Measurements from ENCODE around the gene RPL29.

Gene RPL29

DNA sequence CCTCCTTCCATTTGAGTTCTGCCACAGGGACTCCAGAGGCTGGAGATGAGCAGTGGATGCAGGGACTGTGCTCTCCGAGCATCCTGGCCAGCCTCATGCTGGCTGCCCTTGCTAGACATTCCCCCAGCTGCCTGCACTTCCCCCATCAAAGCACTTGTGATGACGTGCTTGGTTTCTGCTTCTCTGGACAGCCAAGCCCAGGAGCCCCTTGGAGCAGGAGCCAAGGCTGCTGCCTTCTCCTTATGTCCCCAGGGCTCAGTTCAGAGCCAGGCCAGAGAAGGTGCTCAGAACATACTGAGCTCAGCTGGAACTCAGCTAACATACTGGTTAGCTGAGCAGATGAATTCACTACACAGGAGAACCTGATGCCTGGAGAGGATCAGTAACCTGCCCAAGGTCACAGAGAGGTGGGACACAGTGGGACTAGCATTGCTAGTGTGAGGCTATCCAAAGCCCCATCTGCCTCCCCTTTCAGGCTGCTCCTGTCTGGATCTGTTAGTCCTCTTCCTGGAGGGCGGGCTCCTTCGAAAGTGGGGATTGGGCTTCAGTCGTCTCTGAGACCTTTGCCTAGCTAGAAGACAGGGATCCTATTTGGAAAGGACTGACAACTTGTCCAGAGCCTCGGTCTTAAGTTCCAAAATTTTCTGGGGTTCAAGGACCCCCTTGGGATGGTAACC is 32.7 kb downstream of the RPL29 start:
- DNase-seq (ENCODE audit: low read depth) = no peak

DNA sequence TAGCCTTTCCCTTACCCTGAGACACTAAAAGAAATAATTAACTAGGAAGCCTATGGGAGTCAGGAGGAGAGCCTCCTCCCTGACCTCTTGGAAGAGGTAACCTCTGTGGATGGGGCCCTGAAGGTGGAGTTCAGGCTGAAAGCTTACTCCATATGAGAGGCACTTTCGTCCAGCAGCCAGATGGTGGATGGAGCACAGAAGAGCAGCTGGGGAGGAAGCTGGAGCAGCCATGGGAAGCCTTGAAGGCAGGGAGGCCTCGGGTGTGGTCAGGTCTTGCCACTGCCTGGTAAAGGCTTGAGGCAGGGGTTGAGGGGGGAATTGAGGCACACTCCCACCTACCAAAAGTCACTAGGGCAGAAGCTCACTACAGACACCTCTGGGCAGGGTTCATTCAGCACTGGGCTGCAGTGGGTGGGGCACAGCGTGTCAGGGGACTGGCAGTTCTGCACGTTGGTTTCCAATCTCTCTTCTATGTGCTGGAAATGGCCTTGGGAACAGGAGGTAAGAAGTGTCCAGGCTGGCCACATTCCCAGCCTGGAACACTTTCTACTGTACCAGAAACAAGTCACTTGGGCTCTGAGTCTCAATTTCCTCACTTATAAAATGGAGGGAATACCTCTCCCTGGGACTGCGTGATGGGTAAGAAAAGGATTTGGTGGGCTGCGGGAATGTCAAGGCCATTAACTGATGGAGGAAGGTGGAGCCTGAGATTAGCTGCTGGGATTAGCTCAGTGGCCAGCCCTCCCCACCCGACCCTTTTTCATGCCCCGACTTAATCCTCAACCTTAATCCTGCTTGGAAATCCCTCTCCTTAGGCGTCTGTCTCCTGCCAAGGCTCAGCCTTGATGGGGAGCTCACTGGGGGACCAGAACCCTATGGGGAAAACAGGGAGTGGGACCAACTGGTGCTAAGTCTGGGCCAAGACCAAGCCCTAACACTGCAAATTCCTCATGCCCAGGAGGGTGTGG is 33.8 kb downstream of the RPL29 start:
- DNase-seq (ENCODE audit: low read depth) = no peak

DNA sequence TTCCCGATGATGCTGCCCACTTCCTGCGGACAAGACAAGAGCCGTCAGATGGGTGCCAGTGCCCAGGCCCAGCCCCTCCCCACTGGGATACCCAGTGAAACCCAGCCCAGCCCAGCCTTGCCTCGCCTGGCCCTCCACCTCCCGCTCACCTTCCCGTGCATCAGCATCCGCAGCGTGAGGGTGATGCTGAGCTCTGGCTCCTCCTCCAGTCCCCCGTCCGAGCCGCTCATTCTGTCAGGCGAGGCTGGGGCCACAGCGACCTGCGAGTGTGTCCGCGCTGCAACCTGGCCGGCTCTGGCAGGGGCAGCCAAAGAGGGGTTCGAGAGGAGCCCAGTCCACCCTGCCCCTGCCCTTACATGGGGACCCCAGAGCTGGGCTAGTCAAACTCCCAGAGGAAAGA is 34.7 kb downstream of the RPL29 start:
- no peak for DNase-seq (ENCODE audit: low read depth)

DNA sequence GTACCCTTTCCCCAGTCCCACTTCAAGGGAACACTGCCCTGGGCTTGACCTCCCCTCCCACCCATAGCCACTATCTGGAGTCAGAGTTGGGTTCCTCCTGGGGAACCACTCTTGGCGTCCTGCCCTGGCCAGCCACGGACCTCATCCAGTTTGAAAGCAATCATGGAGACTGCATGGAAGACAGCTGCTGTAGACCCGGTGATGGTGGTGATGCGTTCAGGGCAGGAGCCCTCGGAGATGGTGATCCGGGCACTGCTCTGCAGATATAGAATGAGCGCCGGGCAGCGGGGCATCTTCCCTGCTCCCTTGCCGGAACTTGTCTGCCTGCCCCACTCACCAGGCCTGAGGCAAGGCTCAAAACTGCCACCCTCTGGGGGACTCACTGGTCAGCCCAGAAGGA is 35.3 kb downstream of the RPL29 start:
- no peak for DNase-seq (ENCODE audit: low read depth)

DNA sequence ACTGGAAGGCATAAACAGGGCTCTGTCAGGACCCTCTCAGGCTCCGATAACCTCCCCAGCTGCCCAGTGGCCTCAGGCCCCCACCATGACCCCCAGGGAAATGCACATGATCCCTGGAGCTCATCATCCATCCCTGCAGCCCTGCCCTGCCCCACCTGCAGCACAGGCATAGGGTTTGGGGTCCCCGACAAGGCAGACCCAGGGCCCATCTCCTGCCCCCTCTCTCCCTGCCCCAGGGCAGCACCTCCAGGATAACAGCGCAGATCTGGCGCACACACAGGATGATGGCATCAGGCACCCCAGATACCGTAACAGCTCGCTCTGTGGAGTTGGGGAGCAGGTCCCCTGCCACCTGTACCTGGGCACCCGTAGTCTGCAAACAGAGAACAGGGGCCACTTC is 36.0 kb downstream of the RPL29 start:
- DNase-seq (ENCODE audit: low read depth) = no peak

DNA sequence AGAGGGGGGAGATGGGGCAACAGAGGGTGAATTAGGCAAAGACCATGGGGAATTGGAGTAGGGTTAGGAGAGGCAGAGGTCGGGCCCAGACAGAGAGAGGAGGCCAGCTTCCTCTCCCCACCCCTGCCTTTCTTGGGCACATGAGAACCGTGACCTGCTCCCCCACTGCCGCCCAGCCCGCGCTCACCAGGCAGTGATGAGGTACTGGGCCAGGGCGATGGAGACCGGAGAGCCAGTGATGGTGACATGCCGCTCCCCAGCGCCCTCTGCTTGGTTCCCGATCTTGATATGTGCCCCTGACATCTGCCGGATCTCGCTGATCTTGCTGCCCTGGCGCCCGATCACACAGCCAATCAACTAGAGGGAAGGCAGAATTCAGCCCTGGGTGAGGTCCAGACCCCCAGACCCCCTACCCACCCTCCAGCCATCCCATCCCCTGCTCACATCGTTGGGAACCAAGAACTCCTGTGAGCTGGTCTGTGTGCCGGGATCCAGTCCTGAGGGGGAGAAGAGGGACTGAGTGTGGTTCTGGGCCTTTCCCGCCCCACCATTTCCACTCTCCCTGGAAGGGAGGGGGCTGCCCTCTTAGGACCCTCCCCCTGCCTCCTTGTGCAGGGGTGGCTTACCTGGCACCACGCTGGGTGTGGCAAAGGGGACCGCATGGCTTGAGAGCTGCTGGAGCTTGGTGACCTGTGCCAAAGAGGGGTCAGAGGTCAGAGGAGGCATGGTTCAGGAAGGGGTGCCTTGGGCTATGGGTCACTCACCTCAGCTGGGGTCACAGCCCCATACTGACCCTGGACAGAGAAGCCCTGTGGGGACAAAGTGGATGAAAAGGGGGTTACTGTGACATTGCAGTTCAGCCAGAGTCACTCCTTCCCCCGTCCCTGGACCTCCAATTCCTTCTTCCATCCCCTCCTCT is 36.8 kb downstream of the RPL29 start:
- no peak for DNase-seq (ENCODE audit: low read depth)

DNA sequence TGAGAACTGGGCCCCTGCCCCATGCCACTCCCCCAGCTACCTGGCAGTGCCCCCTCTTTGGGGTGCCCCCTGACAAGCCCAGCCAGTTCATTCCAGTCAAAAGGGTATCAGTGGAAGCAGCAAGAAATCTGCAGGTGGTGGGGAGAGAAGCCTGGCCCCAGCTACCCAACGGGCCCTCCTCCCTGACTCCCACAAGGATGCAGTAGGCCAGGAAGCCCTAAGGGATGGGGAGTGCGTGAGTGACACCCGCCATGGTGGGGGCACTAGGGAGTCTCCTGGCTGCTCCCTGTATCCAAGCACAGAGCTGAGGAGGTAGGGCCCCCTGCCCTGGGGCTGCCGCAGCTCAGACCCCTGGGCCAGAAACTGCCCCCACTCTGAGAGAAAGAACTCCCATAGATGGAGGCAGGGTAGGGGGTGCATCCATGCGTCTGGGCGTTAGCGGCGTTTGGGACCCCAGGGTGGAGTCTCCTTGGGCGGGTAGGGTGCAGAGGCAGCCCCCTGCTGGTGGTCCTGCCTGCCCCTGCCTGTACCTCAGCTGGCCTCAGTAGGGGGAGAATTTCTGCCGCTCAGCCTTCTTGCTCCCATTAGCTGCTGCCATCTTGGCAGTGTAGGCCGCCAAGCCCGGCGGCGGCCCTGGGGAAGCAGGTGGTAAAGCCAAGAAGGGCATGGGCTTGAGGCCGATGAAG is 38.0 kb downstream of the RPL29 start:
- no peak for DNase-seq (ENCODE audit: low read depth)

DNA sequence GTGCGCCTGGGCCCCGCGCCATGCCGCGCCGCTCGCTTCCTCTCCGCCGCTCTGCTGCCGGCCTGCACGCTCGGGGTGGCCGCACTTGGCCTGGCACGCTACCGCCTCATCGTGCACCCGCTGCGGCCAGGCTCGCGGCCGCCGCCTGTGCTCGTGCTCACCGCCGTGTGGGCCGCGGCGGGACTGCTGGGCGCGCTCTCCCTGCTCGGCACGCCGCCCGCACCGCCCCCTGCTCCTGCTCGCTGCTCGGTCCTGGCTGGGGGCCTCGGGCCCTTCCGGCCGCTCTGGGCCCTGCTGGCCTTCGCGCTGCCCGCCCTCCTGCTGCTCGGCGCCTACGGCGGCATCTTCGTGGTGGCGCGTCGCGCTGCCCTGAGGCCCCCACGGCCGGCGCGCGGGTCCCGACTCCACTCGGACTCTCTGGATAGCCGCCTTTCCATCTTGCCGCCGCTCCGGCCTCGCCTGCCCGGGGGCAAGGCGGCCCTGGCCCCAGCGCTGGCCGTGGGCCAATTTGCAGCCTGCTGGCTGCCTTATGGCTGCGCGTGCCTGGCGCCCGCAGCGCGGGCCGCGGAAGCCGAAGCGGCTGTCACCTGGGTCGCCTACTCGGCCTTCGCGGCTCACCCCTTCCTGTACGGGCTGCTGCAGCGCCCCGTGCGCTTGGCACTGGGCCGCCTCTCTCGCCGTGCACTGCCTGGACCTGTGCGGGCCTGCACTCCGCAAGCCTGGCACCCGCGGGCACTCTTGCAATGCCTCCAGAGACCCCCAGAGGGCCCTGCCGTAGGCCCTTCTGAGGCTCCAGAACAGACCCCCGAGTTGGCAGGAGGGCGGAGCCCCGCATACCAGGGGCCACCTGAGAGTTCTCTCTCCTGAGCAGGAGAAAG is 39.6 kb downstream of the RPL29 start:
- DNase-seq (ENCODE audit: low read depth) = no peak

DNA sequence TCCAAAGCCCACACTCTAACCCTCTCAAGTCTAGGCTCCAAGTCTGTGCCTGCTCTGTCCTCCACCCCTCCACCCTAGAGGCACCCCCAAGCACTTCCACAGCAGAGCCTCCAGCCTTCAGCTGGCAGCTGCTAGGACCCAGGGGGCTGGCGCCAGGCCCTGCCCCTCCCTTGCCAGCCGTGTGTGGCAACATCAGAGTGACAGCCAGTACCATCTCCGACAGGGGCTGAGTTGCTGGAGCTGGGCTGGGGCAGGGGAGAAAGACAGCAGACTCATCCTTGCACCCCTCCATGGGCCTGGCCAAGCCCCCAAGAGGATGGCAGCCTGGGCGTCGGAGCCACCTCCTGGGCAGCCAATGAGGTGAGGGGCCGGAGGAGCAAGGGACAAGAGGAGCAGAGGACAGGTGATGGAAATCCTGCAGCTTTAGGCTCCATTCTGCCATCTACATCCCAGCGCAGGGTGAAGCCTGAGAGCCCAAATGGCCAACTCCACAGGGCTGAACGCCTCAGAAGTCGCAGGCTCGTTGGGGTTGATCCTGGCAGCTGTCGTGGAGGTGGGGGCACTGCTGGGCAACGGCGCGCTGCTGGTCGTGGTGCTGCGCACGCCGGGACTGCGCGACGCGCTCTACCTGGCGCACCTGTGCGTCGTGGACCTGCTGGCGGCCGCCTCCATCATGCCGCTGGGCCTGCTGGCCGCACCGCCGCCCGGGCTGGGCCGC is 40.4 kb downstream of the RPL29 start, which contains the start of gene GPR62:
GPR62 (plus strand) TSS at position 207 of the 718 bp plus-strand sequence; CDS start at position 479, 272 bp downstream.
- no peak for DNase-seq (ENCODE audit: low read depth)

DNA sequence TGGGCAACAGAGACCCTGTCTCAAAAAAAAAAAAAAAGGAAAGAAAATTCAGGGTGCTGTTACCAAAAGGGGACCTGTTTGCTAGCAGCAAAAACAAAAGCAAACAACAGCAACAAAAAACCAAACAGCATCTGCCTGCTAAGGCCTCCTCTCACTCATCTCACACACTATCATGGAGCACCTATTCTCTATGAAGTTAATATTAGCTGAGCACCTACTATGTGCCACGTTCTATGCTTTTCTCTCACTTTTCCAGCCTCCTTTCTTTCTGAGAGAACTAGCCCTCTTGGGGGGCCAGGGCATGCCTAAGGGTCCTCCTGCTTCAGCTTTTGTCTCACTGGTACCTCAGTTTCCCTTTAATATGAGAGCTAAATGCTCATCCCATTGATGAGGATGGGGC is 41.0 kb downstream of the RPL29 start:
- no peak for DNase-seq (ENCODE audit: low read depth)

DNA sequence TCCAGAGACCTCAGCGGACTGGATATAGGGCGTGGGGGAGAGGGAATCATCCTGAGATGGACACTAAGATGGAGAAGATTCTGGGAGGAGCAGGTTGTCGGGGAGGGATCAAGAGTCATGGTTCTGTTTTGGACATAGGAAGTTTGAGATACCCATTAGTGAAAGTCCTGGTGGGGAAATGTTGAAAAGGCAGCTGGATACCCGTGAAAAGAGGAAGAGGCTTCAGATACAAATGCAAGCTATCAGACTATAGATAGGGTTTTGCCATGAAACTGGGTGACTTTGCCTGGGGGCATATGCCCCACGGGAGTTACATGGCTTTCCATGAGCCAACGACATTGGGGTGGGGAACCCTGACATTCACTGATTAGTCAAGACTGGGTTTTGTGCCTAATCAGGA is 41.6 kb downstream of the RPL29 start:
- no peak for DNase-seq (ENCODE audit: low read depth)

DNA sequence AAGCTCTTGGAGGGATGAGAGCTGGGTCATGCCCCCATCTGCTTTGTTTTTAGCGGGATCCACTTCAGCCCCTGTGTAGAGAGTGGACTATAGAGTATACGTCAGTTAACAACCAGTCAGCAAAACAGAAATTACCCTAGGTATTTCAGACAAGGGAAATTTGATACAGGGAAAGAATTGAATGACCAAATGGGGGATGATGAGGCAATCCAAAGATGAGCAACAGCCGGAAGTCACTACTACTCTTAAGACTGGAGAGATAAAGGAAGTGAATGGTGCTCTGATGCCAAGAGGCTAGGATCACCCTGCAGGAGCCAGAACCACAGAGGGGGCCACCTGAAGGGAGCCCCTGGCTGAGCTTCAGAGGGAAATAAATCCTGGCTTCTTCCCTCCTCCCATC is 42.2 kb downstream of the RPL29 start:
- DNase-seq (ENCODE audit: low read depth) = no peak

DNA sequence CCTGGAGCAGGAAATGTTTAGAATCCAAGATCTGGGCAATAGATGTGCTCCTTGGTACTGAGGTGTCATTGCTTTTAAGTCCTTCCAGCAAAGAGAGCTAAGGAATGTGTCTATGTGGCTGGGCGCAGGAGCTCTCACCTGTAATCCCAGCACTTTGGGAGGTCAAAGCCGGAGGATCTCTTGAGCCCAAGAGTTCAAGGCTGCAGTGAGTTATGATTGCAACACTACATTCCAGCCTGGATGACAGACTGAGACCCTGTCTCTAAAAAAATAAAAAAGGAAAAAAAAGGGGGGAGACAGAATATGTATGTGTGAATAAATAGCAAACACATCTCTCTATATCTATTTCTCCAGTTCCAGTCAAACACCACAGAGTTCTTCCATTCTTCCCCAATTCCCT is 44.8 kb downstream of the RPL29 start:
- no peak for DNase-seq (ENCODE audit: low read depth)

DNA sequence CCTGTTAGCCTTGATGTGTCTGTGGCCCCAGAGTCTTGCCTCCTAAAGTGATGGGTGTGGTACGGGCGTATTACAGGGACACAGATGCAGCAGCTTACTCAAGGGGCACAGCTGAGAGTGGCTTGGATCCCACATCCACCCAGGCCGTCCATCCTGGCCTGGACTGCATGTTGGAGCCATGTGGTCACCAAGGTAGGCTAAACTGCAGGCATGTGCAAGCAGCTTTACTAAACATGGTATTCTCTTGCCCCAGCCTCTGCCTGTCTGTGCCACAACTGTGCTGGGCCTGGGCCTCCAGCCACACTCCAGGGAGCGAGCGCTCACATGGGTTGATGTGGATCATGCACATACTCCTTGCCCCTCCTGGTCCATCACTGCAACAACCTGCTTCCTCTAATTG is 46.6 kb downstream of the RPL29 start:
- DNase-seq (ENCODE audit: low read depth) = no peak

DNA sequence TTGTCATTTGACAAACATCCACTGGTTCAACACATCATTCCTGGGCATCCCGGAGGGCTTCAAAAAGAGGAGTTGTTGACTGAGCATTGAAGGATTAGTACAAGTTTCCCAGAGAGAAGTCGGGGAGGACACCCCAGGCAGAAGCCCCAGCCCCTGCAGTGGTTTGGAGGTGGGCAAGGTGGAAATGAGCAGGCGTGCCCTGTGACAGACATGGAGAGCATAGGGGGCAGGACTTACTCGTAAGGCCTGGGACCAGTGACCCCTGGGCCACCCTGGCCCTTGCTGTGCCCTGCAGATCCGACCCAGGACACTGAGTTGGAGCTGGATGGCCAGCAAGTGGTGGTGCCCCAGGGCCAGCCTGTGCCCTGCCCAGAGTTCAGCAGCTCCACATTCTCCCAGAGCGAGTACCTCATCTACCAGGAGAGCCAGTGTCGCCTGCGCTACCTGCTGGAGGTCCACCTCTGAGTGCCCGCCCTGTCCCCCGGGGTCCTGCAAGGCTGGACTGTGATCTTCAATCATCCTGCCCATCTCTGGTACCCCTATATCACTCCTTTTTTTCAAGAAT is 47.6 kb downstream of the RPL29 start:
- no peak for DNase-seq (ENCODE audit: low read depth)

DNA sequence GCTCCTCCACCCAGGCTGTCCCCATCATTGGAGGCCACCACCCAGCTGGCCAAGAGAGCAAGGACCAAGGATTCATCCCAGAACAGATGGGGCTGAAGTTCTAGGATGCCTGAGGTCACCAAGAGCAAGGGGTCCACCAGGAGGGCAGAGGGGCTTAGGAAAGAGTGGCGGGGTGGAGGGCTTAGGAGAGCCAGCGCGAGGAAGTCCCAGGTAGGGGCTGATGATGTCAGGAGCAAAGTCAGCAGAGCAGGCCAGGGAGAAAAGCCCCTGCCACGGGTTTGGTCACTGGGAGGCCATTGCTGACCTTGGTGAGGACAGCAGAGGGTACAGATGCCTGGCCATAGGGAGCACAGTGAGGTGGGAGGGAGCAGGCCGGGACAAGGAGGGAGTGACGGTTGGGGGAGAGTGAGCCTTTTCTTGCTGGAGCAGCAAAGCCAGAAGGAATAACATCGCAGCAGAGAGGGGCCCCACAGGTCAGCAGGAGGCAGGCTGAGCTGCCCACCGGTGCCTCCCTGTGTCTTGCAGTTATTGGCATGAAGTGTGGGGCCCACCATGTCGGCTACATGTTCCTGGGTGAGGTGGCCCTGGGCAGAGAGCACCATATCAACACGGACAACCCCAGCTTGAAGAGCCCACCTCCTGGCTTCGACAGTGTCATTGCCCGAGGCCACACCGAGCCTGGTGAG is 48.3 kb downstream of the RPL29 start:
- no peak for DNase-seq (ENCODE audit: low read depth)

DNA sequence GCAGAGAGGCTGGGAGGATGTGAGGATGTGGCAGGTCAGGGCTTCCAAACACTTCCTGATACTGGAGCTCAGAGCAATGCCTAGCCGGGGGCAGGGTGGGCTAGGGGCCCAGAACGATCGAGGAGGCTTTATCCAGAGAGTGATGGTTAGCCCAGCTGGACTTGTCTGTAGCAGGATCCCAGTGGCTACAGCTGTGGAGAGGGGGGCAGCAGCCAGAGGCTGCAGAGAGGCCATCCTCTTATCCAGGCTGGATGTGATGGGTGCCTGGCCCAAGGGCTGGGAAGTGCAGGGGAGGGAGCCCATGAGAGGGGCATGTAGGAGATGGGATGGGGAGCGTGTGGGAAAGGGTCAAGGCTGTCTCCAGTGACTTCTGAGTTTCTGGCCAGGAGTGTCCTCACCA is 48.9 kb downstream of the RPL29 start:
- DNase-seq (ENCODE audit: low read depth) = no peak

DNA sequence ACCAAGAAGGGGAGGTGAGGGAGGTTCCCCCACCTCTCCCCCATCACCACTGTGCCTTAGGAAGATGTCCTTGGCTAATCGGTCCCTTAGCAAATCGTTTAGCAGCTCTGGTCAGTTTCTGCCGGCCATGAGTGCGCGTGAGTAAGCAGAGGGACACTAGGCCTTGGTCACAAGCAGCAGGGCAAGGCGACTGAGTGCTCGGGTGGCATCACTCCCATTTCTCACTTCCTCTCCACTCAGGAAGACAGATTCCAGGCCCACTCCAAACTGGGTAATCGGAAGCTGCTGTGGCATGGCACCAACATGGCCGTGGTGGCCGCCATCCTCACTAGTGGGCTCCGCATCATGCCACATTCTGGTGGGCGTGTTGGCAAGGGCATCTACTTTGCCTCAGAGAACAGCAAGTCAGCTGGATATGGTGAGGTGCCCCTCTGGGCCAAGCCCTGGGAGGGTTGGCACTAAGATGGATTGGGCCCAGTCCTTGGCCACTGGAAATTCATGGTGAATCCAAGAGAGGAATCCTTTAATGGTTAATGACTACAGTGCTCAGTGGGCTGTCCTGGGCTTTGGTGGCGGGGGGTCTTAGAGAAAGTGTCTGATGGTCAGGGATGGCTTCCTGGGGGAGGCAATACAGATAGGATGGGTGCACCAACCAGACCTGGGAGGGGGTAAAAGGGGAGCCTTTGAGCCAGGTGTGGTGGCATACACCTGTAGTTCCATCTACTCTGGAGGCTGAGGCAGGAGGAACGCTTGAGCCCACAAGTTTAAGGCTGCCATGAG is 49.6 kb downstream of the RPL29 start:
- DNase-seq (ENCODE audit: low read depth) = no peak
